Measurements from ENCODE around the gene PTPRCAP. TPM values are rescaled to one million over a fixed set of nuclear protein-coding genes. Genes with fewer than 3 reads are reported as not detected.

Gene PTPRCAP
- total RNA-seq, 1 donor from 2014 or later: 4.2 TPM

DNA sequence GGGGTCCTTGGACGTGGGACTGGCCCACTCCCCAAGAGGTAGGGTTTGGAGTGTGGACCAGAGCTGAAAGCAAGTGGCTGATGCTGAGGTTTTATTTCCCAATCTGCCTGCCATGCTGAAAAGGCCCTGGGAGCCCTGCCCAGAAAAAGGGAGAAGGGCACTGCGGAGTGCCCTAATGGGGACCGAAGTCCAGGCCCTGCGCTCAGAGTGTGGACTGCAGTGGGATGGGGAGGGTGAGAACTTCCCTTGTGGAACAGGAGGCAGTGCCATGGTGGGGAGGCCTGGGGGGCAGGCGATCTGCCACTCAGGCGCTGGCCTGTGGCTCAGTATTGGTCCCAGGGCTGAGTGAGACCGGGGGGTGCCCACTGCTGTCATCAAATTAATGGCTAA, 10.7 kb upstream of the PTPRCAP start:
- DNase-seq (ENCODE audit: low spot score) (no peak), ATAC-seq (no peak)
- intact Hi-C loops (cut with DNase I): no loop called here

DNA sequence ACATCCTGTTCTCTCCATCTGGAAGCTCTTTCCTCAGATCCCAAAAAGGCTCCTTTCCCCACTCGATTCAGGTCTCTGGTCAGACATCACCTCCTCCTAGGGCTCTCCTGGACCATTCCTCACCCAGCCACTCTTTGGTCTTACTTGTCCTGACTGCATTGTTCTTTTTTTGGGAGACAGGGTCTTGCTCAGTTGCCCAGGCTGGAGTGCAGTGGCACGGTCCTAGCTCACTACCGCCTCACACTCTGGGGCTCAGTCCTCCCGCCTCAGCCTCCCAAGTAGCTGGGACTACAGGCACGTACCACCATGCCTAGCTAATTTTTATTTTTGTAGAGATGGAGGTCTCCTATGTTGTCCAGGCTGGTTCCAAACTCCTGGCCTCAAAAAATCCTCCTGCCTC, 8.0 kb upstream of the PTPRCAP start:
- ATAC-seq (no peak), DNase-seq (ENCODE audit: low spot score) (no peak)
- intact Hi-C loops (cut with DNase I): no loop called here

DNA sequence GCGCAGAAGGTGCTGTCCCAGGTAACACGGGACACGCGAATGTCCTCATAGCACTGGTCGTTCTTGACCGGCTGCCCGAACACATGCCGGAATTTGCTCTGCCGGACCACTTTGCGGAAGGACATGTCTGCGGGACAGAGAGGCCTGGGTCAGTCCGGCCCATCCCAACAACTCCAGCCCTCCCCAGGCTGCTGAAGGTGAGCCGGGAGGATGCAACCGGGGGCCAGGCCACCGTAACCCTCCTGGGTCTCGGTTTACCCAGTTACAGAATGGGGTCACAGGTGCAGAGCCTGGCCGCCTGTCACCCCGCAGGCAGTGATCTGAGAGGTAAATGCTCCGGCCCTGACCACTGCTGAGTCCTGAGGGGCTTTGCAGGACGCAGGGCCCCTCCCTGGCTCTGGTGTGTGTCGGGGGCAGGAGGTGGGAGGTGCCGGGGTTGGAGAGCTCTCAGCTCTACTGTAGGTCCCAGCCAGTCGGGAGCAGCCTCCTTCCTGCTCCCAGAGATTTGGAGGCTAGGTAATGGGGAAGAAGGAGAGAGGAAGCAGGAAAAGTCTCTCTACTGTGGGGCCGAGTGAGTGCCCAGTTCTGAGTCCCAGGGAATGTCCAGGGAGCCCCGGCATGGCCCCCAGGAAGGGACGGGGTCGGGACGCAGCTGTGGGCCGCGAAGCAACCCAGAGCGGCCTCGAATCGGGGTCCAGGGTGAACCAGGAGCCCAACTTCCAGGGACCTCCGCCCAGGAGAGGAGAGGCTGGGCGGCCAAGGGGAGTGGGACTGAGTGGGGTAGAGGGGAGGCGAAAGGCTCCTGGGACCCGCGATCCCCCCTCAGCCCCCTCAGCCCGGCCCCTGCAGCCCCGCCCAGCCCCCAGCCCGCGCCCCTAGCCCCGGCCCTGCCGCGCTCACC, 5.3 kb upstream of the PTPRCAP start:
- DNase-seq (ENCODE audit: low spot score) (no peak), ATAC-seq (no peak)
- intact Hi-C loops (cut with DNase I): no loop called here

GRCh38 chr11:67441731-67442351, 4.4 kb upstream of the PTPRCAP start:
- ATAC-seq: no peak
- intact Hi-C loops (cut with DNase I): no loop called here
- DNase-seq (ENCODE audit: low spot score): no peak

- intact Hi-C loops (cut with DNase I): no loop called here
- ATAC-seq (no peak), DNase-seq (ENCODE audit: low spot score) (no peak)
Measured at GRCh38 chr11:67441098-67441563, 3.6 kb upstream of the PTPRCAP start.

GRCh38 chr11:67440229-67441097, 3.0 kb upstream of the PTPRCAP start:
- DNase-seq (ENCODE audit: low spot score) (no peak), ATAC-seq (no peak)
- intact Hi-C loops (cut with DNase I): no loop called here

GRCh38 chr11:67439321-67440228, 2.1 kb upstream of the PTPRCAP start:
- no peak for ATAC-seq
- intact Hi-C loops (cut with DNase I): no loop called here
- DNase-seq (ENCODE audit: low spot score): peak; percentile 75

DNA sequence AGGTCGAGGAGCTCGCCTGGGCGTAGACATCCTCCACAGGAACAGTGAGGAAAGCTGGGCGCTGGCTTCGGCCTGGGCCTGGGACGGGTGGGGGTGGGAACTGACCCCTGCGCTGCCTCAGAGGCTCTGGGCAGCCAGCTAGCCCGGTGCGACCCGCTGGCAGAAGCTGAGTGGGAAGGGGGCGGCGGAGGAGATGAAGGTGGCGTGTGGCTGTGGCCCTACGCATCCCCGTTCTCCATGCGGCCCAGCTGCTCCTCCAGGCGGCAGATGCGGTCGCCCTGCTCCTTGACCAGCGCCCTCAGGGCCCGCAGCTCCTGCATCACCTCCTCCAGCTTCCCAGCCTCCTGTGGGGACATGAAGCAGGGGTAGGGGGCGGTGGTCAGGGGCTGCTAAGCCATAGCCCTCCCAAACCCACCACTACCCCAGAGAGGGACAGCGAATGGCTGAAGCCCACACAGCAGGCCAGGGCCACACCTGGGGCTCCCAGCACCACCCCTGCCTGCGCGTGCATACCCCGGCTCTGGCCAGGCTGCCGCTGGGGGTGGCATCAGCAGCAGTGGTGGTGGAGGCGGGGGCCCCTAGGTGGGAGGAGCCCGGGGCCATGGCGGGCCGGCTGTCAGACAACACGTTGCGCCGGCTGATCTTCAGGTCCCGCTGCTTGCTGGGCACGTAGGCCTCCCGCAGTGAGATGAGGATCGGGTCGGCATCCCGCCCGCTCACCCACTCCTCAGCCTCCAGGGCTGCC, 848 bp upstream of the PTPRCAP start:
- ATAC-seq (no peak), DNase-seq (ENCODE audit: low spot score) (peak; percentile 59)
- intact Hi-C loops (cut with DNase I): no loop called here

DNA sequence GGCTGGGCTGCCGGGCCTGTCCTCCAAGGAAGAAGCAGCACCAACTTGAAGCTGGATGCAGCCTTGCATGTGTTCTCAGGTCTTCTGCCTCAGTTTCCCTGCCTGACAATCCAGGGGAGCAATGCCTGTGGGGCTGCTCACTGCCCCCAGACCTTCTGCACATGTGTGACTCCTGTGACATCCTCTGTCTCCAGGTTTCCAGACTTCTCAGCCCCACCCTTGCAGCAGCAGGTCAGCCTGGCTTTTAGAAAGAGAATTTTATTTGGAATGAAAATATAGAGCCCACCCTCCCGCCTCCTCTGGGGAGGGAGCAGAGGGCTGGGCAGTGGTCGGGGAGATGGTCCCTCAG, 301 bp upstream of the PTPRCAP start:
- no peak for DNase-seq (ENCODE audit: low spot score)
- intact Hi-C loops (cut with DNase I): no loop called here
- ATAC-seq: no peak

DNA sequence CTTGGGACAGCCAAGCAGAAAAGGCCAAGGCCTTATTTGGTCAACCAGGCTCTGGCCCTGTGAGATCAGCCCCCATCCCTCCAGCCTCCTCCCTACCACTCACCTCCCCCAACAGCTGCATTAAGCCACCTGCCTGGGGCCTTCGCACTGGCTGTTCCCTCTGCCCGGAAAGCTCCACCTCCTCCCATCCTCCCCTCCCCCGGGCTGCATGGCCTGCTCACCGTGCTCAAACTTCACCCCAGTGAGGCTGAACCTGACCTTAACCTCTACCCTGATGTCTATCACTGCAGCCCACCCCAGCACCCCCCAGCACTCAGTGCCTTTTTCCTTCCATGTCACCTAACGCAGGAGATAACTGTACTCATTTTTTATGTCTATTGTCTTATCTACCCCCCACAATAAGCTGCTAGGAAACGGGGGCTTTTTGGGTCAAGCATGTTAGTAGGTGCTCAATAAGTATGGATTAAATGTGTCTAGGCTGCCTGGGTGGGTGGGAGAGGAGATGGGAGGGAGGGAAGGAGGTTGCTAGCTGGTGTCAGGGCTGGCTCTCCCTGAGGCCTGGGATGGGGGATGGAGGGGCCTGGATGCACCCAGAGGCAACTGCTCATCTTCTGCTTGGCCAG, 912 bp downstream of the PTPRCAP start:
- ATAC-seq: no peak
- DNase-seq (ENCODE audit: low spot score): no peak
- intact Hi-C loops (cut with DNase I): no loop called here

GRCh38 chr11:67435727-67436458, 1.6 kb downstream of the PTPRCAP start:
- intact Hi-C loops (cut with DNase I): no loop called here
- ATAC-seq (no peak), DNase-seq (ENCODE audit: low spot score) (no peak)

- ATAC-seq: no peak
- intact Hi-C loops (cut with DNase I): no loop called here
Measured at GRCh38 chr11:67435031-67435726, 2.3 kb downstream of the PTPRCAP start.

DNA sequence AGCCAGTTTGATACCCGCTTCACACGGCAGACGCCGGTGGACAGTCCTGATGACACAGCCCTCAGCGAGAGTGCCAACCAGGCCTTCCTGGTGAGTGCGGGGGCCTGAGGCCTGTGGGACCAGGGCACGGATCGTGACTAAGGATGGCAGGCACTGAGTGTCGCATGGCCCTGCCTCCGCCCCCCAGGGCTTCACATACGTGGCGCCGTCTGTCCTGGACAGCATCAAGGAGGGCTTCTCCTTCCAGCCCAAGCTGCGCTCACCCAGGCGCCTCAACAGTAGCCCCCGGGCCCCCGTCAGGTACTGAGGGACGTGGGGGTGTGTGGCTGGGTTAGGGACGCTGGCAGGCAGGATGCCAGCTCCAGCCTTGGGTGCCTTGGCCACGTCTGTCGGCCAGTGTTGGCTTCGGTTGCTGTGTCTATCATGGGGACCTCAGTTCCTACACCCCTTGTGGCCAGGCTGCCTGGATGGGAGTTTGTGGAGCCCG, 3.0 kb downstream of the PTPRCAP start:
- DNase-seq (ENCODE audit: low spot score) (no peak), ATAC-seq (no peak)
- intact Hi-C loops (cut with DNase I): no loop called here

More at GRCh38 chr11:67435031-67435726, 2.3 kb downstream of the PTPRCAP start:
- DNase-seq (ENCODE audit: low spot score): no peak

DNA sequence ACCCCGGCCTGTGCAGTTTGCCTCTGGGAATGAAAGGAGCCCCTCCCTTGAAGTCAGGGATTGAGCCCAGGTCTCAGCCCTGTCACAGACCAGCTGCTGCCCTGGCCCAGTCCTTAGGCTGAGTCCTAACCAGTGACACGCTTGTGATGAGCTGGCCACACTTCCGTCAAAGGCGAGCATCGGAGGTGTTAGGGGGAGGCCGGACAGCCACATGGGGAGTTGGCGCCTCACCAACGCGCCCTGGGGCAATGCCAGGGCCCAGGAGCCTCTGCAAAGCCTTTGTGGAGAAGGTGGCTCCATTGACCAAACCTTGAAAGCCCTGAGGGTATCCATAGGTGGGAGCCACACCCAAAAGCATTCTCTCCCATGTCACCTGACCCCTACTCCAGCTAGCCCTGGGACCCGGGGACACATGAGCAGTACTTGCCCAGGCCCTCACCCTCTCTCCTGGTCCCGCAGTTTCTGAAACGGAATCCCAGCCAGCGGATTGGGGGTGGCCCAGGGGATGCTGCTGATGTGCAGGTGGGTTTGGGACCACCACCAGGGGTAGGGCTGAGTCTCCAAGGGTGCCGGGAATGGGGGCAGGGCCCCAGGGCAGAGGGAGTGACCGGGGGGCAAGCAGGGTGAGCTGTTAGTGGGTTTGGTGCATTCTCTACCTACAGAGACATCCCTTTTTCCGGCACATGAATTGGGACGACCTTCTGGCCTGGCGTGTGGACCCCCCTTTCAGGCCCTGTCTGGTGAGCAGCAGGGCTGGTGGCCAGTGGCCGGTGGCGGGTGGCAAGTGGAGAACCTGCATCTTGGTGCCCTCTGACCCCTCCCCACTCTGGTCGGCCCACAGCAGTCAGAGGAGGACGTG, 3.7 kb downstream of the PTPRCAP start:
- intact Hi-C loops (cut with DNase I): no loop called here
- ATAC-seq (no peak), DNase-seq (ENCODE audit: low spot score) (no peak)

DNA sequence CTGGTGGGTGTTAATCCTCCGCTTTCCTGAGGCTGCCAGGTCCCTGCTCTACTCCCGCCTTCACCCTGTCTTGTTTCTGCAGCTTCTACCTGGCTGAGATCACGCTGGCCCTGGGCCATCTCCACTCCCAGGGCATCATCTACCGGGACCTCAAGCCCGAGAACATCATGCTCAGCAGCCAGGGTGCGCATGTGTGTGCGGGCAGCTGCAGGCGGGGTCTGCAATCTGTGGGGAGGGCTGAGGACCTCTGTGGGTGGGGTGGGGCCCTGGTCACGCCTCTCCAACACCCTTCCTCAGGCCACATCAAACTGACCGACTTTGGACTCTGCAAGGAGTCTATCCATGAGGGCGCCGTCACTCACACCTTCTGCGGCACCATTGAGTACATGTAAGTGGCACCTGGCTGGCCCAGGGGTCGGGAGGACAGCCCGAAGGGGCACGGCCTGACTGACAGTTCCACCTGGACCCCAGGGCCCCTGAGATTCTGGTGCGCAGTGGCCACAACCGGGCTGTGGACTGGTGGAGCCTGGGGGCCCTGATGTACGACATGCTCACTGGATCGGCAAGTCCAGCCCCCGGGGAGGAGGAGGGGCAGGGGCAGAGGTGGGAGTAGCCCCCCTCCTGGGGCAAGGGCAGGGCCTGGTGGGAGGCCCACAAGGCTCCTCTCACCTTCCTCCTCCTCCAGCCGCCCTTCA, 4.7 kb downstream of the PTPRCAP start:
- intact Hi-C loops (cut with DNase I): no loop called here
- DNase-seq (ENCODE audit: low spot score): no peak
- ATAC-seq: no peak
